EL (cell line): ENCODE measurements around the gene SHROOM3.
"Not testable (repeated sequence)": the region's sequence is repeated elsewhere in the genome, so short reads cannot be mapped to it uniquely, and the experiment has no call there.

Source experiments
- DNase-seq: peaks from one replicate; pipeline ENCODE4 v3.0.0-alpha.2; 2016

SHROOM3 gene

GRCh38 chr4:76596713-76597112 lies 161.7 kb downstream of the SHROOM3 start:
- no peak for DNase-seq

DNA sequence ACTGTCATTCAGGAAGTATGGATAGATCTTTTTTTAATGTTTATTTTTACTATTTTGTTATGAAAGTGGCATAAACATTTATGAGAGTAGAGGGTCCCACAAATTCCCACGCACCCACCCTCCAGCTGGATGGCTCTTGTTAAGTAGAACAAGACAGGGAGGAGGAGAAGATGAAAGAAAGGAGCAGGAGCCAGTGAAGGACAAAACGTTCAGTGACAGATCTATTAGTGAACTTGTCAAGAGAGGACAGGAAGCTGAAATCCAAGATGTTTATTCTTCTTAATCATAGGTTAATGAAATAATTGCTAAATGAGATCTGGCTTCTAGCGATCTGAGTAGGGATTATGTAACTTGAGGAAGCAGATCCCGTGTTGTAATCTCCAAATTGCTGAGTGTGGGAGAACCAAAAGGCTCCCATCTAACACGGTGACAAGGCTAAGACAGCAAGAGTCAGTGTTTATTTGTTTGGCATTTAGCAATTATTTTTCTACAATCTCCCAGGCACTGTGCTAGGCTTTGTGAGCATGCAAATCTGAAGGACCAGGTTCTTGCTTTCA lies 162.5 kb downstream of the SHROOM3 start:
- no peak for DNase-seq

- DNase-seq = no peak
Observed at GRCh38 chr4:76600447-76600846, 165.4 kb downstream of the SHROOM3 start.

DNA sequence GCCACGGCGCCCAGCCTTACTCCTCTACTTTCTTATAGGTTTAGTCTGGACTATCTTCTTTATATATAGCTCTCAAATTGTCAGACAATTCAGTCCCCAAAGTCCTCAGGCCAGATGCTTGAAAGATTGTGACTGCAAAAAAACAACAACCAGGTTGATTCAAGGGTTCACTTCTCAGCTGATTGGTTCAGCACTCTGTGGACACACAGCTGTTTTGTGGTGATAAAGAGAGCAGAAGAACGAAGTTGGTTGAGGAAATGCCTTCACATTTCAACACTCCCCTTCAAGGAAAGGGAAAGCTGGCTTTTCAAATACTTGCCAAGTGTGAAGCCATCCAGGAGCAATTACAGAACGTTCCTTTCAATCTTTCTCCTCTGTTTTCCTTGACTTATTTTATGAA lies 166.8 kb downstream of the SHROOM3 start:
- no peak for DNase-seq

DNA sequence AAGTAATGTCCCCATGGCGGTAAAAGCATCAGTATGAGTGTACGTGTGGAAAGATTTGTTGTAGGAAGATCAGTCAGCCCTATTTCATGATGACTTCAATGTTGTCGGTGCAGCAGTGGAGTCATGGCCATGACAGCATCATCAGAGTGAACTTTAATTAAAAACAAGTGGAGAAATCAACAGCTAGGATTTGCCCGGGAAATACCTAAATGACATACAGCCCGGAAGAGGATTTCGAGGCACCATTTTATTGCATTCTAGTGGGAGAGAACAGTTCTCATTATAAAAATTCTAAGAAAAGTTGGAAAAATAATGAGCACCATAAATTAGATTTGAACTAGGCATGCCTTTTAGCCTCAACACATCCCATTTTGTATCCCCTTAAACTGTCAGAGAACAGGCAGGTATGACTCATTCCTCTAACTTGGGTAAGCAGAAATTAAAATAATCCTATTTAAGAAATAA lies 170.1 kb downstream of the SHROOM3 start:
- DNase-seq = peak; percentile 29

GRCh38 chr4:76606645-76607265 lies 171.7 kb downstream of the SHROOM3 start:
- no peak for DNase-seq

GRCh38 chr4:76607266-76607799 lies 172.3 kb downstream of the SHROOM3 start:
- peak; percentile 38 for DNase-seq

- DNase-seq = no peak
Observed at GRCh38 chr4:76607846-76608245, 172.8 kb downstream of the SHROOM3 start.

DNA sequence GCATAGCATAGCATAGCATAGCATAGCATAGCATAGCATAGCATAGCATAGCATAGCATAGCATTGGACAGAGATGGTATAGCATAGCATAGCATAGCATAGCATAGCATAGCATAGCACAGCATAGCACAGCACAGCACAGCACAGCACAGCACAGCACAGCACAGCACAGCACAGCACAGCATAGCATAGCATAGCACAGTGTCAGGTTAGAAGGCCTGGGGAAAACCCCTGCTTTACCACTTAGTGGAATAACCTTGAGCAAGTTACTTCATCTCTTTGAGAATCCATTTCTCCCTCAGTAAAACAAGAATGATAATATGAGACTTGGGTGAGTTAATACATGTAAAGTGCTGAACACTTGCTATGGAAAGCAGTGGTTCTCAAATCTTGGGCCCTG lies 173.5 kb downstream of the SHROOM3 start:
- not testable (repeated sequence) for DNase-seq

DNA sequence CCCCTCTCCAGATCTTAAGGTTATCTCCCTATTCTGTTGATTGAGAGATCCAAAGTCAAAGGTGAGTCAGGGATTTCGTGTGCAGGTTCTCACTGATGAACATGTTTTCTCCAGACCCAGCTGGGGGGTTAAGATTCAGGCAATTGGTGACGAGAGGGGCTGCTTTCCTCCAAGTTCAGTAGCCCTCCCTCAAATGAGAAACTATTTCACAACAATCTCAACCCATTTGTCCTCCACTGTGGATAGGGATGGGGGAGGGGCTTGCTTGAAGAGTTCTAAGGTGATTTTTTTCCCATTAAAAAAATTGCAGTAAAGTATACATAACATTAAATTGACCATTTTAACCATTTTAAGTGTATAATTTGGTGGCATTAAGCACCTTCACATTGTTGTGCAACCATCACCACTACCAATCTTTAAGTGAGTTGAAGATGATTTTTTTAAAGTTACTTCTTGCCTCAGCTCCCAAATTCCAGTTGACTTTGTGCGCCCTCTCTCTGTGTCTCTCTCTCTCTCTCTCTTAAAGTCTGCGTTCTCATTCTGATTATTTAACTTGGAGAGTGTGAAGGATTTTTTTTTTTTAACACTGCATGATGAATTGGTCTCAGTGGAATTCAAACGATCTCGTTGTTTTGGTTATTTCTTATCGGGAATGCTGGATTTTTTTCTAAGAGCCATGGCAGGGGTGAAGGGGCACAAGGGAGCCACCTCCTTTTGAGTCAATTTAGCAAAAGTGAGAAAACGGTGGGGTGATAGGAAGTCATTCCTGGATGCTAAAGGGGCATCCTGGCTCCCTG lies 175.9 kb downstream of the SHROOM3 start:
- DNase-seq = peak; percentile 70

DNA sequence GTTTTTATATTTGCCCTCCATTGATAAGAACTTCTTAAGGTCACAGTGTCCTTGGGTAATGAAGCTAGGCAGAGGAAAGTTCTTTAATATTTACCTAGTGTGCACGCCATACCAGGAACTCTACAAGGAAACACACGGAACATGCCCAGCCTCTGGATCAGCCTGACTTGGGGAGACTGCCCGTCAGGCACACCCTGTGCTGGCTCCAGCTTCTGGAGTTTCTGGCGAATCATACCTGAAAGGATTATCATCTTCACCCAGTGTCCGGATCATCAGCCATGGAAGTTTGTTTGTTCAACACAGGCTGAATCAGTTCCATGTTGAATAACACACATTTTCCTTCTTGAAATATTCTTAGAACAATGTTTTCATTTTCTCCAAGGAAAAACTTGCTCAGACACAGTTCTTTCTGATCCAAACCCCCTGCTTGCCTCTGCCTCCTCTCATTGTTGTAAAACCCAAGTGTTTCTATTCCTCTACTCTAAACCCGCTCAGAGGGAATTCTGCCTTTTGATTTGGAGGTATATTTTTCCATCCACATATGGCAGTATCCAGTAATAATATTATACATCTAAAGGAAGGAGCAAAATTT lies 176.7 kb downstream of the SHROOM3 start:
- no peak for DNase-seq

DNA sequence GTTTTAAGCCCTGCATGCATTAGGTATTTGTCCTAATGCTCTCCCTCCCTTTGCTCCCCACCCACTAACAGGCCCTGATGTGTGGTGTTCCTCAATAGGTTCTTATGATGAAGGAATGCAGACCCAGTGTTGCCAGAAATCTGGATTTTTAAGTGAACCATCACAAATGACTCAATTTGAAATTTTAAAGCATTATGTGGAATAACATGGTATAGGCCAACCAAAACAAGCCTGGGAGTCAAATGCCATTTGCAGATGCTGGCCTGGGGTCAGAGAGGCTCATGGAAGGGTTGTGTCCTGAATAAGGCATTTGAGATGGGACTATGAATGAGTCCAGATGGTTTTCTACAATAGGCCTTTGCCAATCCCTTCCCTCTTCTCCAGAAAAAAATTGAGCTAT lies 179.6 kb downstream of the SHROOM3 start:
- peak; percentile 77 for DNase-seq

GRCh38 chr4:76615999-76616398 lies 181.0 kb downstream of the SHROOM3 start:
- DNase-seq = no peak

GRCh38 chr4:76616526-76616925 lies 181.5 kb downstream of the SHROOM3 start:
- DNase-seq = no peak

- no peak for DNase-seq
Observed at GRCh38 chr4:76620723-76621468, 185.9 kb downstream of the SHROOM3 start.

DNA sequence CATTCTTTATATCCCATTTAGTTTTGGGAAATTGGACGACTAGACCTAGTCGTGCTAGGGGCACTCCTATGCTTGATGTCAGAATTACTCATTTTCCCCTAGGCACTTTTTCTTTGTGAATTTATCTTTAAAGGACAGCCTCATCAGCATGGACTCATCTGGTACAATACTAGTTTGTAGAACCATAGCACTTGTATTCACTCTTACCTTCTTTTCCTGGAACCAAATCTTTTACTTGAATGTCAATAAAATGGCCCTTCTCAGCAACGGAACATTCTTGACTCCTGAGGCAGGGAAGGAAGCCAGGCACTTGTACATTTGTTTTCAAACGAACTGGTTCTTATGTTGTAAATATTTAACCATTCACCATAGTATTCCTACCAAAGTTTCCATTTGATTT lies 187.1 kb downstream of the SHROOM3 start:
- DNase-seq = peak; percentile 72

DNA sequence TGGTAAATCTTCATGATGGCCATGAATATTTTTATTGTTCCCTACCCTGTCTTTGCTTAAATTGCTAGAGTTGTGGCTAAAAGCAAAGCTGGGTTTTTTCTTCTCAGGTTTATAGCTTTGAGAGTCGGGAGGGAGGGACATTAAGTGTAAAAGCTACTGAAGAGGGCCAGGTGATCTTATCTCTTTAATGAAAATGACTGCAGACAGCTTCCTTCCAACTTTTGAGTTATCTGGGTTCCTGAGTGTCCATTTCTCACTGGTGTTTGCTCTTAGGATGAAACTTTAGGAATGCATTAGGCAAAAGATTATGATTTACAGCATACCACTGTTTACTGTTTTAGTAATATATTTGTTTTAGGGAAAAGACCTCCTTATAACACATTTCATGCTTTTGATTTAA lies 187.7 kb downstream of the SHROOM3 start:
- DNase-seq = no peak

GRCh38 chr4:76623217-76624045 lies 188.4 kb downstream of the SHROOM3 start:
- DNase-seq = no peak

DNA sequence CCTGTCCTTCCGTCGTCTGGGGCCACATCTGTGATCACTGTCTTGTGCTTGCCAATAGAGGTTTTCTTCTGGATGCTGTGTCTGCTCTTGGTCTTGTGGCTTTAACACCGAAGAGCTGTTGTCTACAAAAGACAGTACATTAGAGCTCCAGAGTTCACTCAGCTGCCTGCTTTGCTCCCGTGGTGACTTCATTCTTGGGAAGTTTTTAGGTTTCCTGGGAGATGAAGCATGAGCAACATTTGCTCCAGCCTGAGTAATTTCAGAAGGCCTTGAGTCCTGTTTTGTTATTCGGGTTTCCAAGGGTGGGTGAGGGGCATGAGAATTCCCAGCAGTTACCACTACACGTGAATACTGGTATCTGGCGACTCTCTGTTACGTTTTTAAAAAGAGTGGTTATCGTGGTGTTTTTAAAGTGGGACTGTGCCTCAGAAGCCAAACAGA lies 189.2 kb downstream of the SHROOM3 start:
- DNase-seq = peak; percentile 86

DNA sequence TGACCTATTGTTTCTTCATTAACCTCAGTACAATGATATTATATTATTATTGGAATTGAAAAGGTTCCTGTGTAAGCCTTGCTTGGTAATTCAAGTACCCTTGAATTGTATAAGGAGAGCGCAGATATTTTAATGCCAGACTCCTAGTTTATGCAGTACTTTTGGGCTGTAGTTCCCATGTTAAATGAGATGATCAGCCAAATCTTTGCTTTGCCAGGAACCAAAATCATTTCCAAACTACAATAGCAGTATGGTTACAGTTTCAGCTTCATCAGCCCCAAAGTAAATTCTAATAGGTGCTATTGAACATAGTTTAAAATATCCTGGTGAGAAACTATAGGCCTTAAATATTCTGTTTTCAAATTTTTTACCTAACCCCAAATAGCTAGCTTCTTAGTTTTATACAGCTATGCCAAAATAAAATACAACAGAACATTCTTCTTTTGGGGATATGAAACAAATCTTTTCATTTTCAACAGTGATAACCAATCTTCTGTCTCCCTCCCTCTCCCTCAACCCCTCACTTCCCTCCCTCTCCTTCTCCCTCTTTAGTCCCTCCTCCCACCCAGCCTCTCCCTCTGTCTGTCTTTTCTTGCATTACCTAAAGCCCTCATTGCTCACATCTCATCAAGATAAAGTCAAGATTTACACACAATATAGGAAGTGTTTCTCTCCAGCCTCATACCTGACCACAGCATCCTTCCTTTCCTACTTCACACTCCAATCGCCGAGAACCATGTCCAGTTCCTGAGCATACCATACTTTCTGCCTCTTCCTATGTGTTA lies 190.1 kb downstream of the SHROOM3 start:
- no peak for DNase-seq
